Smooth muscle cell (in vitro differentiated cells): ENCODE measurements around the gene ZNF511. TPM values are rescaled to one million over a fixed set of nuclear protein-coding genes. Genes with fewer than 3 reads are reported as not detected.

Source experiments
- DNase-seq: peaks from one replicate; lab custom pipeline; 2025; ENCODE audit not compliant: unreplicated experiment; lab: John Stamatoyannopoulos, UW
- H2AFZ ChIP-seq: fragments of 200-600 bp; sonication (generic); 2 replicates; pipeline ENCODE4 v1.6.0; 2016; ENCODE audit warnings: antibody characterized with exemption, low read depth, mild to moderate bottlenecking
- H3F3A ChIP-seq: fragments of 200-600 bp; sonication (generic); 2 replicates; pipeline ENCODE4 v1.6.0; 2017; ENCODE audit warnings: antibody characterized with exemption, low read depth
- H3K27ac ChIP-seq: fragments of 200-600 bp; sonication (generic); 2 replicates; pipeline ENCODE4 v1.5.1; 2016; ENCODE audit warnings: low read depth, mild to moderate bottlenecking
- H3K27me3 ChIP-seq: fragments of 200-600 bp; sonication (generic); 2 replicates; pipeline ENCODE4 v1.6.1; 2016; ENCODE audit warnings: low read depth, mild to moderate bottlenecking
- H3K36me3 ChIP-seq: fragments of 200-600 bp; sonication (generic); 2 replicates; pipeline ENCODE4 v1.5.1; 2016; ENCODE audit warnings: low read depth
- H3K4me1 ChIP-seq: fragments of 200-600 bp; sonication (generic); 2 replicates; pipeline ENCODE4 v1.5.1; 2016; ENCODE audit warnings: low read depth
- H3K4me2 ChIP-seq: fragments of 200-600 bp; sonication (generic); 2 replicates; pipeline ENCODE4 v1.6.0; 2016; ENCODE audit warnings: mild to moderate bottlenecking
- H3K4me3 ChIP-seq: fragments of 200-600 bp; sonication (generic); 2 replicates; pipeline ENCODE4 v1.5.1; 2016; ENCODE audit warnings: mild to moderate bottlenecking
- H3K79me2 ChIP-seq: fragments of 200-600 bp; sonication (generic); 2 replicates; pipeline ENCODE4 v1.6.0; 2016; ENCODE audit warnings: low read depth, mild to moderate bottlenecking
- H3K9ac ChIP-seq: fragments of 200-600 bp; sonication (generic); 2 replicates; pipeline ENCODE4 v1.6.0; 2016; ENCODE audit warnings: low read depth
- H3K9me3 ChIP-seq: fragments of 200-600 bp; sonication (generic); replicated peaks from 2 replicates; pipeline ENCODE4 v1.5.1; 2016; ENCODE audit warnings: low read depth
- H4K20me1 ChIP-seq: fragments of 200-600 bp; sonication (generic); 2 replicates; pipeline ENCODE4 v1.6.0; 2016; ENCODE audit warnings: low read depth
- WGBS: methylation state at CpG from one replicate; pipeline ENCODE4 v1.1.7; 2016; ENCODE audit warnings: low lambda C conversion rate; 5-methylcytosine and 5-hydroxymethylcytosine counted together
- polyA plus RNA-seq: library from polyadenylated mRNA; unstranded; fragments of >200 nt; fragmentation: Nextera tagmentation; extraction: Ambion mirVana; gene quantifications from 2 replicates; pipeline ENCODE4 v1.2.1, GENCODE V29; 2016
- total RNA-seq: library from RNA; depleted of rRNA; stranded (reverse); fragments of >200 nt; gene quantifications from 2 replicates; pipeline ENCODE4 v1.2.3, GENCODE V29; 2014
- TF ChIP-seq, protein P1 (sequence below): fragments of 200-600 bp; sonication (generic); IDR thresholded peaks from 2 replicates; pipeline ENCODE4 v1.5.1; 2017; ENCODE audit warnings: borderline replicate concordance, mild to moderate bottlenecking, antibody characterized with exemption; ENCODE audit not compliant: insufficient read depth, poor library complexity, severe bottlenecking

ZNF511 gene
- total and polyA plus RNA-seq, 2 experiments from 2014 or later: 20.0 to 52.3 TPM

DNA sequence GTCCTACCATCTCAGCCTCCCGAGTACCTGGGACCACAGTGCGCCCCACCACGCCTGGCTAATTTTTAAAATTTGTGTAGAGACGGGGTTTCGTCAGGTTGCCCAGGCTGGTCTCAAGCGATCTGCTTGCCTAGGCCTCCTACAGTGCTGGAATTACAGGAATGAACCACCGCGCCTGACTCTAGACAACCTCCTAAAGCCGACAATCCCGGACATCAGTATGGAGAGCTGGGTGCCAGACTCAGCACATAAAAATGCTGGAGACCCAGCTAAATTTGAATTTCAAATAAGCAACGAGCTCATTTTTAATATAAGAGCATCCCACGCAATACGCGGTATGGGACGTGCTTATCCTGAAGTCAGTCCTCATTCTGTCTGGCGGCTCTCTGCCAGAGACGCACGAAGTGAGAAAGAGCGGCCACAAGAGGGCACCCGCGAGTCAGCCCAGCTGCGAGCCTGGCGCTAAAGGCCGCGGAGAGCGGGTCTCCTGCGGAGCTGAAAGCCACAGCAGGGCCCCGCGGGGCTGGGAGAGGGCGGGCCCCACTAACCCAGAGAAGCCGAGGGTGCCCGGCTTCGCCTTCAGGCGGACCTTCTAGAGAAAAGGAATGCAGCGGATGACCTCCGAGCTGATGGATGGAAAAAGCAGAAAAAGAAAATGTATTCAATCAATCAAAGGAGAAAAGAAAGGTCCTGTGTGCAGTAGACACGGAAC lies 20.9 kb downstream of the ZNF511 start:
- Histone ChIP-seq H3K4me2 (peak overlapping the region; percentile 85), H3K79me2 (no peaks in the 10 kb centered on the region), H3K27me3 (peaks cover 64% of the 10 kb centered on the region), H3F3A (no peaks in the 10 kb centered on the region), H3K4me3 (peak overlapping the region; percentile 39), H3K36me3 (no peaks in the 10 kb centered on the region), H4K20me1 (no peaks in the 10 kb centered on the region), H3K9me3 (no peaks in the 10 kb centered on the region), H3K9ac (no peak overlapping the region), H3K27ac (no peak overlapping the region), H2AFZ (no peak overlapping the region), H3K4me1 (peaks cover 12% of the 10 kb centered on the region)
- 9% methylated on average over 37 of the region's 37 CpGs for WGBS
- DNase-seq: peak; percentile 64
- TF ChIP-seq, protein P1, sequence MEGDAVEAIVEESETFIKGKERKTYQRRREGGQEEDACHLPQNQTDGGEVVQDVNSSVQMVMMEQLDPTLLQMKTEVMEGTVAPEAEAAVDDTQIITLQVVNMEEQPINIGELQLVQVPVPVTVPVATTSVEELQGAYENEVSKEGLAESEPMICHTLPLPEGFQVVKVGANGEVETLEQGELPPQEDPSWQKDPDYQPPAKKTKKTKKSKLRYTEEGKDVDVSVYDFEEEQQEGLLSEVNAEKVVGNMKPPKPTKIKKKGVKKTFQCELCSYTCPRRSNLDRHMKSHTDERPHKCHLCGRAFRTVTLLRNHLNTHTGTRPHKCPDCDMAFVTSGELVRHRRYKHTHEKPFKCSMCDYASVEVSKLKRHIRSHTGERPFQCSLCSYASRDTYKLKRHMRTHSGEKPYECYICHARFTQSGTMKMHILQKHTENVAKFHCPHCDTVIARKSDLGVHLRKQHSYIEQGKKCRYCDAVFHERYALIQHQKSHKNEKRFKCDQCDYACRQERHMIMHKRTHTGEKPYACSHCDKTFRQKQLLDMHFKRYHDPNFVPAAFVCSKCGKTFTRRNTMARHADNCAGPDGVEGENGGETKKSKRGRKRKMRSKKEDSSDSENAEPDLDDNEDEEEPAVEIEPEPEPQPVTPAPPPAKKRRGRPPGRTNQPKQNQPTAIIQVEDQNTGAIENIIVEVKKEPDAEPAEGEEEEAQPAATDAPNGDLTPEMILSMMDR: peak; percentile 96

DNA sequence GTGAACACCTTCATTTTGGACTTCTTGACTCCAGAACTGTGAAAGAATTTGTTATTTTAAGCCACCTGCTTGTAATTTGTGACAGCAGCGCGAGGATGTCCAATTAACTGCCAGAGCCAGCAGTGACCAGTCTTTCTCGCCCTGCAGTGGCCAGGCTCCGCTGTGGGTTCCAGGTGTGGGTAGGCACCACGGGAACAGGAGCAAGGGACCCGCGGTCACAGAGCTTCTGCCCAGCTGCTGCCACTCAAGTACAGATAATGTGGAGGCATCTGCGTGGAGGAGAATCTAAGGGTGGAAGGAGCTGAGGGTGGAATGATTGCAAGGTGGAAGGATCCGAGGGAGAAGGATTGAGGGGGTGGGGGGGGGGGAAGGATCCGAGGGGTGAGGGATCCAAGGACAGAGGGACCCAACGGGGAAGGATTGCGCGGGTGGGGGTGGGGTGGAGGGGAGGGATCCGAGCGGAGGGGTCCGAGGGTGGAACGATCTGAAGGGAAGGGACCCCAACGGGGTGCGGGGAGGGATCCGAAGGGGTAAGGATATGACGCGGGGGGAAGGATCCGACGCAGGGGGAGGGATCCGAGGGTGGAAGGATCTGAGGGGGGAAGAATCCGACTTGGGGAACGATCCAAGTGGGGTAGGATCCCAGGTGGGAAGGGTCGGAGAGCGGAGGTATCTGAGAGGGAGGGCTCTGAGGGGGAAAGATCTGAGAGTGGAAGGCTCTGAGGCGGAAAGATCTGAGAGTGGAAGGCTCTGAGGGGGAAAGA lies 24.4 kb downstream of the ZNF511 start:
- Histone ChIP-seq H3K27ac (no peak overlapping the region), H3K9ac (no peak overlapping the region), H3K79me2 (no peaks in the 10 kb centered on the region), H2AFZ (no peak overlapping the region), H3K4me2 (no peak overlapping the region), H3K27me3 (peaks cover 69% of the 10 kb centered on the region), H3F3A (no peaks in the 10 kb centered on the region), H4K20me1 (no peaks in the 10 kb centered on the region), H3K36me3 (no peaks in the 10 kb centered on the region), H3K4me3 (no peak overlapping the region), H3K4me1 (peaks cover 3% of the 10 kb centered on the region), H3K9me3 (no peaks in the 10 kb centered on the region)
- DNase-seq: no peak
- TF ChIP-seq, protein P1: no peak
- WGBS: 90% methylated on average over 18 of the region's 30 CpGs

DNA sequence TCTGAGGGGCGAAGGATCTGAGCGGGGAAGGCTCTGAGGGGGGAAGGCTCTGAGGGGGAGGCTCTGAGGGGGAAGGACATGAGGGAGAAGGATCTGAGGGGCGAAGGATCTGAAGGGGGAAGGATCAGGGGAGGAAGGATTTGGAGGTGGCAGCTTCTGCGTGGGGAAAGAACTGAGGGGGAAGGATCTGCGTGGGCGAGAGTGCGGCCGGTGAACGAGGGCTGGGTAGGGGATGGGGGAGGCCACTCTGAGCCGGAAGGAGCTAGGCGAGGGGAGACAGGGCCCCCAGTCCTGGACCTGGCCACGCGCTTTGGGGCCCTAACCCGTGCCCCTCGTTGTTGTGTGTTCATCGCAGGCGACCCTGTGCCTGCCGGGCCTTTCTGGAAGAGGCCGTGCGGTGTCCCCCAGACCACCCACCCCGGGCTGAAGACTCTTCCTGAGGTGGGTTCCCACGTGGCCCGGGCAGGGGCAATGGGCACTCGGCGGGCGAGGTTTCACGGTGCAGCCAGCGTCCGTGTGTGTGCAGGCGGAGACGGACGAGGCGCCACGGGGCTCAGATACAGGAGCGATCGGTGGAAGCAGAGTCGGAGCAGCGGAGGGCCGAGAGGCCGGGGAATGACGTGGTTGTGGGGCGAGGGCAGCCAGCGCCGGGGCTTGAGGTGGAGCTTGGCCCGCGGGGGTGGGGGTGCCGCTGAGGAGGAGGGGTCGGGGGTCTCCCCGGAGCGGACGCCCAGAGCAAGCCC lies 26.0 kb downstream of the ZNF511 start:
- Histone ChIP-seq H2AFZ (no peak overlapping the region), H3K4me3 (peak overlapping the region; percentile 45), H3K36me3 (no peaks in the 10 kb centered on the region), H3K27me3 (peaks cover 60% of the 10 kb centered on the region), H4K20me1 (no peaks in the 10 kb centered on the region), H3K79me2 (no peaks in the 10 kb centered on the region), H3F3A (no peaks in the 10 kb centered on the region), H3K4me2 (peak overlapping the region; percentile 85), H3K27ac (no peak overlapping the region), H3K4me1 (peaks cover 3% of the 10 kb centered on the region), H3K9ac (peak overlapping the region; percentile 26), H3K9me3 (no peaks in the 10 kb centered on the region)
- TF ChIP-seq, protein P1: no peak
- no peak for DNase-seq
- 15% methylated on average over 27 of the region's 51 CpGs for WGBS
